NCI-H1105 treated with DMSO at 0.1 percent for 48 hours (cell line): Measurements from ENCODE around the gene DOLPP1.

Source experiments
- DNase-seq: peaks from one replicate; lab custom pipeline; 2025; lab: John Stamatoyannopoulos, UW

DOLPP1 gene

DNA sequence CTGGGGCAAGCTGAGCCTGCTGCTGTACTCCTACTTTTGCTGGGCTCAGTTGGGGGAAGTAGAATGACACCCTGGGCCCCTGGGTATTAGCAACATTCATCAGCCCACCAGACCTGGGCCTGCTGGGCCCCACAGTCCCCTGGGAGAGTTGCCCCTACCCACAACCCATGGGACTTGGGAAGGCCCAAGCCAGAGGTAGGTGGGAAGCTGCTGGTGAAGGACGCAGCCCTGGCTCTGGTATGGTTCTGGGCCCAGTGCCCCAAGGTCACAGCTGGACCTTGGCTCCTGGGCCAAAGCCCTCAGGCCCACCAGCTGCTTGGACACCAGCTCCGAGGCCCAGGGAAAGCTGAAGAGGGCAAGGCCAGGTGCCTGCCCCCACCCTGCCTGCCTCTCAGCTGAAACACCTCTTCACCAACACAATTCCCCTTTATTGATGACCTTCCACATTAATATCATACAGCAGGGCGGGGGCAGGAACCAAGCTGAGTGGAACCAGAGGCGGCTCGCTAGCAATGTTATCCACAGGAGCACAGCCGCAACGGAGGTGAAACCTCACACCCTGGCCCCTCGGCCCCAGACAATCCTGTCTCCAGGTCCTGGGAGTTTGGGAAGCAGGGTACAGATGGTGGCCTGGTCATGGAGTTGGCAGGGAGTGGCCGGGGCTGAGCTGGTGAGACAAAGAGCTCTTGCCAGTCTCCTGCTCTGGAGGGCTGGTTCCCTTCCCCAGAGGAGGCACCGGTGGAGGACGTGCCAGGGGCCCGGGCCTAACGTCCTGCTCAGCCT is 13.7 kb downstream of the DOLPP1 start:
- no peak for DNase-seq

DNA sequence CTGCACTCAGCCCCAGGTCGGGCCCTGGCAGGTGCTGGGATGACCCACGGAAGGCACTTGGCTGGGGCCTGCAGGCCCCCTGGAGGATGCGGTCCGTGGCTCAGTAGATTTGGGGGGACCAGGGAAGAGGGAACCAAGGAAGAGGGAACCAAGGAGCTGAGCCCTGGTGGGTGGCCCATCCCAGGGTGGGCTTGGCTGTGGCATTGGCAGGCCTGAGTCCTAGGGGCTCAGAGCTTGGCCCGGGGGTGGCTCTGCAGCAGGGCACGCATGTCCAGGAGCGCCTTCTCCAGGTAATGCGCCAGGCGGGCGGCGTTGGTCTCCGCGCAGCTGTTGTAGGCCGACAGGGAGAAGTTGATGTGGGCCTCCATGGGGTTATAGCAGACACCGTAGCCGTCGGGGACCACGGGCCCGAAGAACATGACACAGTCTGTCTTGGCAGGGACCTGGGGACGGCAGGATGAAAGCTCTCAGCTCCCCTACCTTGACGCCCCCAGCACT is 14.3 kb downstream of the DOLPP1 start:
- DNase-seq = no peak

DNA sequence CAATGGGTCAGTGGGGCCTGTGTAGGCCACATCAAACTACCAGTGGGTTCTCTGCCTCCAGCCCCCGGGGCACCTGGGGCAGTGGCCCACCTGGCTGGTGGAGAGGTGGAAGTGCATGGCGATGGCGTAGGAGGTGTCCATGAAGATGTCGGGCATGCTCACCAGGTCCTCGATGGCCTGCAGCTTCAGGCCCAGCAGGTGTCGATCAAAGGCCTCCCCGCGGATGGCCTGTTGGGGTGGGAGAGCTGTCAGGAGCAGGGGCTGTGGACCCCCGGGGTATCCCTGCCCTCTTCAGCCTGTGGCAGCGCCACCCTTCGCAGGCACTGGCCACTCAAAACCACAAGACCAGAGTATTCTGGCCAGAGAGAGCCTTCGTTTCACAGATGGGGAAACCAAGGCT is 15.0 kb downstream of the DOLPP1 start:
- DNase-seq = no peak

DNA sequence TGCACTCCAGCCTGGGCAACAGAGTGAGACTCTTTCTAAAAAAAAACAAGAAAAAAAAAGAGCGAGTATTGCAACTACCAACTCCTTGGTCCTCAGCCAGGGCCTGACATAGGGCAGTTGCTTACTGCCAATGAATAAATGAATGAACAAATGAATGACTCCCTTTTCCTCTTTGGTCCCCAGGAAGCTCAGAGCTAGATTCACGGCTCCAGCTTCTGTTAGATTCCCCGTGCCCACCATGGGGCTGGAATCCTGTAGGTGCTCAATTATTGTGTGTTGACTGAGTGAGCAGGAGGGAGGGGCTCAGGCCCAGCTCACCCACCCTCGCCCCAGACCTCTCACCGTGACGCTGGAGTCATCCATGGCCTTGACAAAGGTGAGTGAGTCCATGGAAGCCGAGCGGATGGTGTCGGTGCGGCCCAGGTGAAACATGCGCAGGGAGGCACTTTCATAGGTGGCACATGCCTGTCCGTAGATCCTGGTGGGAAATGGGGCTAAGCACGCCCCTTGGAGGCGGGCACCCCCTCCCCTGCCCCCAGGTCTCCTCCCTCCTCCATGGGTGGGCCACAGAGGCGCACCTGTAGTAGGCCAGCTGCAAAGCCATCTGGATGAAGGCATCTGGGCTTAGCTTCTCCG is 16.9 kb downstream of the DOLPP1 start:
- DNase-seq = no peak

DNA sequence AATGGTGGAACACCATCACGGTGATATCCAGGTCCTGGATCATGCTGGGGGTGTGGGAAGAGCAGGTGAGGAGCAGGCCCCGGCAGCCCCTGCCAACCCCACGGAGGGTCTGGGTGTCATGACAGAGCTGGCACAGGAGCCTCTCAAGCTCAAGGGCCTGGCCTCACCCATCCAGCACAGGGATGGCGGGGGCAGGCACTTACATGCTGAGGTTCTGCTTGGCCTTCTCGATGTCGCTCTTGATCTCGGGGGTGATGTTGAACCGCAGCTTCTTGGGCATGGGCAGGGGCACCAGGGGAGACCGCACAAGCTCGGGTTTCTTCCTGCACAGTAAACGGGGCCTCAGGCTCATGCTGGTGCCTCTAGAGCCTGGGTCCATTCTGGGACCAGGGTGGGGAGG is 17.4 kb downstream of the DOLPP1 start:
- DNase-seq = no peak

DNA sequence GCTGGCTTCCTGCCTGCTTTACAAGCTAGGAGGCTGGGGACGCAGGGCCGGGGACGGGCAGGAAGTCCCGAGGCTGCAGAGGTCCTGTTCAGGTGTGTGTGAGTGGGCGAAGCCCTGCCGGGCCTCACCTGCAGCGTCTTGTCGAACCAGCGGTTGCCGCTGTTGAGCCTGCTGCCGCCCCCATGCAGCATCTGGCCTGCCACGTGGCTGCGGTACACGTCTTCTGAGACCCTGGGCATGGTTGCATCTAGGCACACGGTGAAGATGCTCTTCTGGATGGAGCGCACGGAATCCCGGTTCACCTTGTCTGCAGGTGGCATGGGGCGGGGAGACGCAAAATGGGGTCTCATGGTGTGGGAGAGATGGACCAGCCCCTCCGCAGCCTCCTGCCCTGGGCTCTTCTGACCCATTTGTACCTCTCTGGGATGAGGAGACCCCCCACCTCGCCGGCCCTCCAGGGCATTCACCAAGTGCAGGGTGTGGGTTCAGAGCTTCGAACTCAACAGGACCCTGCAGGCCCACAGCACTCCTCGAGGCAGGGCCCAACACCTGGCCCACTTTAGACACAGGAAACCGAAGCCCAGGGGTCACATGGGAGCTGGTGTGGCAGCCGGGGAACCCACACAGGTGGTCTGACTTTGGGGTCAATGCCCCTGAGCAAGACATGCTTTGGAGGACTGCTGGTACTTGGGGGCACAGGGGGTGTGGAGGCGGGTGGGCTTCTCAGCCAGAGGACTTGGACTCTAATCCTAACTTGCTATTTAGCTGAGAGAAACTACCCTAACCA is 19.7 kb downstream of the DOLPP1 start:
- DNase-seq = no peak

DNA sequence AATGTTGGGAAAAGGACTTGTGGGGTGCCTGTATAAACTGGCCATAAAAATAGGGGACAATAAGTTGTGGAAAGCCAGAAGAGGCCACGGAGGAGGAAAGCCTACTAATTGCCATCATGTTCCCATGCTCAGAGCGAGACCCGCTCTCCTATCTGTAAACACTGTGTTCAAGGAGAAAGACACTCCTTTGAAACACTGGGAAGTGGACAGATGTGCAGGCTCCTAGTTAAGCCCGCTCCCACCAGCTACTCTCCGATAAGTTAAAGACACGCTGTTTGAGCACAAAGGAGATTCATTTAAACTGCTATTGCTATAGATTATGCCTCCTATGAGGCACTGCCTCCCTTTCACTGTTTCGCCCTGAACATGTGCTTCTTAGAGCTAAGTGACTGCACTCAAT is 20.4 kb downstream of the DOLPP1 start:
- DNase-seq = no peak

DNA sequence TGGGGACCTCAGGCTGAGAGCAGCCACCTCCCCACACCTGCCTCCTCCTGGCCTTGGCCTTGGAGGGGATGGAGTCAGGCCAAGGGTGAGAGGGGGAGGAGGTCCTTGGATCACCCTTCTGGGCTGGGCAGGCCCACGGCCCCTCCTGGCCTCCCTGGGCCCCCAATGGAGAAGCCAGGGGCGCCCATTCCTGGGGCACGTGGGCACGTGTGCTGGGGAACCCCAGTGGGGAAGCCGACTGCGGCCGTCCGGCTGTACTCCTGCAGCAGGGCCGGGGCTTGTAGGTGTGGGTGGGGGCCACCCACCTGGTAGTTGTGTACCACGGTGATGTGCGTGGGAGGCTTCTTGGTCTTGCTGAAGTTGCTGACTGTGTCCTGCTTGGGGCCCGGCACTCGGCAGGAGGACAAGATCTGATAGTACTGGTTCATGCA is 21.2 kb downstream of the DOLPP1 start:
- no peak for DNase-seq

DNA sequence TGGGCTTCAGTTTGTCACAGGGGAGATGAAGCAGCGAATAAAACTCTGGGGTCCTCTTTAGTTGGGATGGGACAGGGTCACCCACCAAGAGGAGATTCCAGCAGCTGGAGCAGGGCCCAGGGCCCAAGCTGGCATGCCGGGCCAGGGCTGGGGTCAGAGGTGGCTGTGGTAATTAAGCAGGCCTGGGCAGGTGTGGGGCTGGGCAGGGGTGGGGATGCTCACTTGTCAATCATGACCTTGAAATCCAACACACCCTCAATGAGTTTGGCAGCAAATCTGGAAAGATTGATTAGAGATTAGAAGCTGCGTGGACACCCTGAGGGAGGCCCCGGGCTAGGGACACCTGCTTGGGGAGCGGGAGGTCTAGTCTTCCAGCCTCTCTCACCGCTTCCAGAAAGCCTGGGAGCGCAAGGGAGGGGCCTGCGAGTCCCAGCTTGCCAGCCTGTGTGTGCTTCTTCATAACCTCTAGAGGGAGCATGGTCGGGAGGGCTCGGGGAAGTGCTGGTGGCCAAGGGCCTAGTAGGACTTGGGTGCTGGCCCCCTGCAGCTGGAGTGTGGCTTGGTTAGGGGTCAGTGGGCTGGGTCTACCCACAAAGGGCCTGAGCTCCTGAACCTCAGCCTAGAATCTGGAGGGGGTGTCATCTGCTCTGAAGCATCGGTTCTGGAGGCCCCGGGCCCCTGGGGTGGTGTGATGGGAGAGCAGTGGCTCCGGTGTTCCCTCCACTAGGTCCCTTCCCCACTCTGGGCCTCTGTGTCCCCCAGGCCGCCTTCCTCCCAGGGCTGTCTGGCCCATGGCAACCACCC is 22.1 kb downstream of the DOLPP1 start:
- peak; percentile 45 for DNase-seq

DNA sequence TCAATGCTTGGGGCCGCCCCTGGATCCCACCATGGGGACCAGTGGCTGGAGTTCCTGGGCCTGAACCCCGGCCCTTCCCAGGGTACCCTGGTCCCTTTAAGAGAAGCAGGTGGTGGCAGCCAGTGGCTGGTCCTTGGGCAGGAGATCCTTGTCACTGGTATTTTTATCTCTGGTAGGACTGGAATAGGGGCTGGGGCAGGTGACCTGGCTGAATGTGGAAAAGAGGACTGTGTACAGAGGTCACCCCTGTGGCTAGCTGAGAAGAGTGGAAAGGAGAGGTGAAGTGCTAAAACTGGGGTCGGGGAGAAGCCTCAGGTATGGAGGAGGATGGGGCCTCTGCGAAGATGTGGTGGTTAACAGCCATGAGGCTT is 22.7 kb downstream of the DOLPP1 start:
- no peak for DNase-seq

DNA sequence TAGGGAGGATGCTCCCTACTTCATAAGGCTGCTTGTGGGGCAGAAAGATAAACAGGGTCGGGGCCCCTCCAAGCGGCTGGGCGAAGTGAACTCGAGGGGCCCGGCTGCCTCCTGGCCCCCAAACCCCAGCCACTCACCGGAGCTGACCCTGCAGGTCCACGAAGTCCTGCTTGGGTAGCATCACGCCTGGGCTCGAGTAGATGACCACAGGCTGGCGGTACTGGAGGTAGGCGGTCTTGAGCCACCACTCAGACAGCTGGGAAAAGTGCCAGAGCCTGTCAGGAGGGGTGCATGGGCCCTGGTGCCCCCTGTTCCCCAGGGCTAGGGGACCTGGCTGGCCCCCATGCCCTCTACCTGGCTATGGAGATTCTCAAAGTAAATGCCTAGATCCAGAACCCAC is 23.1 kb downstream of the DOLPP1 start:
- no peak for DNase-seq

DNA sequence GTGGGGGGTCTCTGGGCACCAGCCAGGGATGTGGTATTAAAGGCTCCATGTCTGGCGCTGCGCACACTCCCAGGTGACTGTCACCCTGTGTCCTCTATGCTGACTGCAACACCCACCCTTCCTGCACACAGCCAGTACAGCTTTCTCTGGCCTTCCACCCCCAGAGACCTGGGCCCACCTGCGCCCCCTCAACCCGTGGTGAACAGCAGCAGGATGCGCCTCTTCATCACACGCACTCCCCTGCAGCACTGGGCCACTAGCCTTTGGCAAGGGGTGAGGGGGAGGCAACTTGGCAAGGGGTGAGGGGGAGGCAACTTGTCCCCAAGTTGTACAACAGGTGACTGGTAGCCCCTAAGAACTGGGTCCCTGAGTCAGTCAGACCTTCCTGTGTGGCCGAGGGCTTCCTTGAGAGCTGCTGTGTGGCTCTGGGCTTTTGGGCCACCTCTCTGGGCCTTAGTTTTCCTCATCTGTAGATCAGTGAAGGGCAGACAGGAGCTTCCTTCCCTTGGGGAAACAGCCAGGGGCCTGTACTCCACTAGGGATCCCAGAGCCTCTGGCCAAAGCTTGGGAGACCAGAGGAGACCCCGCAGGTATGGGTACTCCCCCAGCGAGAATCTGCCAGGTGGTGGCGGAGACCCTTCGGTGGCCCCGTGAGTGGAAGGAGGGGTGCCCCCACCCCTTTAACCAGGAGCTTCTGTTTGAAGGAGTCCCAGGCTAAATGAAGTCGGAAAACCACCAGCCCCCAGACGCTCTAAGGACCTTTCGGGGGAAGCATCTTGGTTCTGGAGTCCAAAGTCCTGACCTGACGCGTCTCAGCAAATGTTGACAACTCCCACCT is 25.2 kb downstream of the DOLPP1 start:
- no peak for DNase-seq

DNA sequence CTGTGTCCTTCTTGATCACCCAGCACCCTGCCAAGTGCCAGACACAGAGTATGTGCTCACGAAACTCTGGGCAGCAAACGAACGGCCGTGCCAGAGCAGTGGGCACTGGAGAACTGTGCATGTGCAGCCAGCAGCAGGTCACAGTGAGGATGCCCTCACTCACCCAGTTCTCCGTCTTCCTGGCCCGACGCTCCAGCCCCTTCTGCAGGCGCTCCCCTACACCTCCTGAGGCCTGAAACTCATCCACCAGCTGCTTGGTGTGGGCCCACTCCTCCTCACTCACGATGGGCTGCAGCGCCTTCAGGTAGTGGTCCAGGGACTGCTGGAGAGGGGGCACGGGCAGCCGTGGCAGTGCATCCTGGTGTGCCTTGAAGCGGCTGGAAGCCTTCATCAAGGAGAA is 26.7 kb downstream of the DOLPP1 start:
- DNase-seq = no peak

DNA sequence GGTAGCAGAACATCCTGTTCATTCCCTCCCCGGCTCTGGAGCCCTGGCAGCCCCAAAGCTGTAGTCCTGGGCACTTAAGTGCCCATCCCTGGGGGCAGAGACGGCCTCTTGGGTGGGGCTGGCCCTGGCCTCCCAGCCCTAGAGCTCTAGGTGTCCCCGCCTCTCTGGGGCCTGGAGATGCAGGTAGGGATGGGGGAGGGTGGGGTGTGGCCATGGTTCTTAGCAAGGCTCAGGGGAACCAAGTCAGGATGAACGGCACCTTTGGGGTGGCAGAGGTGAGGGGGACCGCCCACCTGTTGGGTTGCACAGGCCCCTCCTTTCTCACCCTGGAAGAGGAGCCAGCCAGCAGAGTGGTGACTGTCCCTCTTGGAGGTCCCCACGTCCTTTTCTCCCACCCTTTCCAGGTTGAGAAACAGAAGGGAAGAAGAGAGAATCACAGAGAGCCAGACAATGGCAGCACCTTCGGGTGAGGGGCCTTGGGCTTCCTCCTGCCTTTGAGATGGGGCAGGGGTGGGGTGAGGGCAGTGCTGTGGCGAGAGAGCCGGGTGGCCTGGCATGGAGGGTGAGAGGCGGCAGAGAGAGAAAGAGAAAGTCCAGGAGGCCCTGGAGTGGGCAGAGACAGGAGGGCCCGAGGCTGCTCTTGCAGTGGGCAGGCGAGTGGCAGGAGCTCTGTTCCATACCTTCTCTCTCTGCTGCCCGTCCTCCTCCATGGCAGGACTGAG is 27.3 kb downstream of the DOLPP1 start:
- DNase-seq = no peak

DNA sequence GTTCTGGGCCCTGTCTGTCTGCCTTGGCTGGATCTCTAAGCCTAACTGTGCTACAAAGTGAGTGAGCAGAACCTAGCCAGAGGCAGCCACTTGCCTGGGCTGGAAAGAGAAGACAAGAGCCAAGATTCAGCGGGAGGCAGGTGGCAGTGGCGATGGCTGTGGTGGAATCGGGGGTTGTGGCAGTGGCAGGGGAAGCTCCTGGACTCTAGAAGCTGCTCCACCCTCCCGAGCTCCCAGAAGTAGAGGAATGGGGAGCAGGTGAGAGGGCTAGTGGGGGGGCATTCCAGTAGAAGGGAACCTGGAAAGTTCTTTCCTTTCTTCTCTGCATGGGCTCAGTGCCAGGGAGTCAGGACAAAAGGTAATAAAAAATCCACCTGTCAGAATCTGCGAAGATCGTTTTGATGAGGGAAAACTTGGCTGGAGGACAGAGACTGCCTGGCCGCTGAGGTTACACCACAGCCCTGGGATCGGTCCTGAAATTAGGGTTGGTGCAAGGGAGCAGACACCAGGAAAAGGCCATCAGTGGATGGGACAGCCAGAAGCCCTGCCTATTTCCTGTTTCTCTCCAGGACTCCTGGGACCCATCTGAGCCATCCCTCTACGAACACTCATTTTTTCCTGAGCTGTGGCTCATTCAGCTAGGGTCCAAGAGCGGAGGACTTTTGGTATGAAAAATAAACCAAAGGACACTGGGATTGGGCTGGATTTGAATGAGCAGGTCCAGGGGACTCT is 28.1 kb downstream of the DOLPP1 start:
- DNase-seq = peak; percentile 78

DNA sequence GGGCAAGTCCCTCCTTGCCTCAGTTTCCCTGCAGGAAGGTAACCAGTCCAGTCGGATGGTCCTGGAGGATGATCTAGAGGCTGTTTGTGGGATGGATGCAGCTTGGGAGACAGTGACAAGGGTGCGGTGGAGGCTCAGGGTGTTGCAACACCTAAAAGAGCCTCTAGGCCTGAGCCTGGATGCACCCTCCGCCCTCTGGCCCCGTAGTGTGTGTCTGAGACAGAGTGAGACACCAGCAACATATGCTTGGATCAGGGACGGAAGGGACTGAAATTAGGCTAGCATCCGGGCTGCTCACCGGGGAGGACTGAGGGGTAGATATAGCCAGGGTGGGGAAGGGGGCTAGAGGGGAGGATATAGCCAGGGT is 28.6 kb downstream of the DOLPP1 start:
- no peak for DNase-seq

DNA sequence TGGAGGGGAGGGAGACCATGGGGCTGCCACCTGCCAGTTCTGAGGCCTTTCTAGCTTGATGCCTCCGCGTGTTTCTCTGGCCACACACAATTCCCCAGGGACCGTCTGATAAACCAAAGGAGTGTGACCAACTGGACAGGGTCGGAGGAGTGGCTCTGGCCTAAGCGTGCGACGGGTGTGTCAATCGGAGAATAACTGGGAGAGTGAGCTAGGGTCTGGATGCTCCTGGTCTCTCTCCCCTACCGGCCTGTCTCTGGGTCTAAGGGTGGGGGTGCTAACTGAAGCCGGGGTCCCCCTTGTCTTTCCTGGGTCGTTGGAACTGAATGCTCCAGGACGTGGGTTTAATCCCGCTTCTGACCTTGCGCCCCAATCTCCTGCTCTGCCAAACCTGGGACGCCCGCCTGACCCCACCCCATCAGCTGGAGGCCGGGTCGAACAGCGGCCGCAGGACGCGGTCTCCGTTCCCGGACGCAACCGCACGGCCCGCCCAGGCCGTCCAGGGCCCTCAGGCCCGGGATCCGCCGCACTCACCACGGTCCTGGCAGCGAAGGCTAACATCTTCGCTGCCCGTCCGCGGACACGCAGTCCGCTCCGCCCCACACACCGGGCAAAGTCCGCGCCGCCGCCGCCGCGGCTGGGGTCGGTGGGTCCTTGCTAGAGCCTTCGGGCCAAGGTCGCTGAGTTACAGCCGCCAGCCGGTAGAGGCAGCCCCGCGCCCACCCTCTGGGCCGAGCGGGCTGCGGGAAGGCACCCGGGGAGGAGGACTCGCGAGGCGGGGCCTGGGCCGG is 29.2 kb downstream of the DOLPP1 start:
- DNase-seq = no peak

DNA sequence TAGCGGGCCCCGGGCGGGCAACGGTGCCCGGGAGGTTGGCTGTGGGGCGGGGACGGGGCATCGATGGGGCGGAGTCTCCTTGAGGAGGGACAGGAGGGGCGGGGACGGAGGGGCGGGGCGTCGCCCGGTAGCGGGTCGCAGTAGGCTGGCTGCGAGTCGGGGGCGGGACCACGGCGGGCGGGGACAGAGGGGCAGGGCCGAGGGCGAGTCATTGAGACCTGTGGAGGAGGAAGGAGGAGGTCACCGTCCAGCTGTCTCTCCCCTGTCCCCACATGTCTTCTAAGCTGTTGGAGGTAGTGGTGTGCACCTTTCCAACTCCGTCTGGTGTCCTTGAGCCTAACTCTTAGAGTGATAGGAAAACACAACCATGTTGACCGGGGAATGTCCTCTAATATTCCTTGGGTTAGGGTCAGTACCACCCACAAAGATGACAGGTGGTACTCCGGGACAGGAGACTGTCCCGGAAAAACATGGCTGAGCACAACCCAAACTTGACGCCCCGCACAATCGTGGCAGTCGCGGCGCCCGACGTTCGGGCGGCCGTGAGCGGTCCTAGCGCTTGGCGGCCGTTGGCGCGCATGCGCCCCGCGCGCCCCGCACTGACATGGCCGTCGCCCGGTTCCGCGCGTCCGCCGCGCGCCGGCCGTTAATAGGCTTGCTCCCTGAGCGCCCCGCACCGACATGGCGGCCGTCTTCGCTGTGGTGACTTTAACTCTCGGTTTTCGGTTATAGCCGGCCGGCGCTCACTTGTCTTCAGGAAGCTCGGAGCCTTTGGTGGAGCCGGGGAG is 30.0 kb downstream of the DOLPP1 start, which contains the start of the genes CRAT and PTPA:
Gene CRAT, minus strand, starts transcription at position 54 of the 788 bp plus-strand sequence. CDS start 284 bp downstream, outside the sequence.
Gene PTPA, plus strand, starts transcription at position 676 of the 788 bp plus-strand sequence. CDS start 186 bp downstream, outside the sequence.
- peak; percentile 76 for DNase-seq
